ENCODE data around the gene ZWILCH. TPM values are rescaled to one million over a fixed set of nuclear protein-coding genes. Genes with fewer than 3 reads are reported as not detected.

ZWILCH gene
- total RNA-seq, 1 experiment from 2014 or later, result 50.2 TPM

GRCh38 chr15:66558271-66558670 is 53.1 kb downstream of the ZWILCH start:
- Mint-ChIP-seq H3K4me1 (0 out of 2 replicates have a peak, but pooled peaks cover 4% of the 10 kb centered on the region), H3K27me3 (ENCODE audit: low read depth) (no peaks in the 10 kb centered on the region), H3K27ac (no peak overlapping the region), H3K9me3 (peaks cover 9% of the 10 kb centered on the region), H3K36me3 (no peaks in the 10 kb centered on the region; the same call in 1 of the 2 replicates), H3K4me3 (no peak overlapping the region)
- CTCF ChIA-PET, result interaction anchor here (2.2 kb wide), 1 partner anchor 9 kb away, joined by 6 read pairs; no protein-coding TSS in a partner anchor
- no peak for ATAC-seq
- POLR2A ChIA-PET, result interaction anchor here (0.6 kb wide), 1 partner anchor 189 kb away, joined by 6 read pairs; no protein-coding TSS in a partner anchor
- DNase-seq (ENCODE audit: low spot score), result no peak
- TF ChIP-seq ZNF219 (CRISPR knock-in tag; IDR thresholded peaks at IDR 0.05; ENCODE audit: borderline replicate concordance), result no peak
- no peak for TF ChIP-seq JUN (CRISPR knock-in tag; IDR thresholded peaks at IDR 0.05)
- no peak for TF ChIP-seq TEAD1 (CRISPR knock-in tag; IDR thresholded peaks at IDR 0.05)
- TF ChIP-seq TCF7 (CRISPR knock-in tag; IDR thresholded peaks at IDR 0.05; ENCODE audit: low read depth), result no peak
- TF ChIP-seq ZNF423 (CRISPR knock-in tag; IDR thresholded peaks at IDR 0.05), result no peak
- no peak for TF ChIP-seq NR2C2 (CRISPR knock-in tag; IDR thresholded peaks at IDR 0.05)
- TF ChIP-seq TEAD4 (CRISPR knock-in tag; IDR thresholded peaks at IDR 0.05), result no peak
- TF ChIP-seq ZNF512 (CRISPR knock-in tag; IDR thresholded peaks at IDR 0.05; ENCODE audit: borderline replicate concordance), result no peak

GRCh38 chr15:66560856-66561525 is 55.9 kb downstream of the ZWILCH start:
- Mint-ChIP-seq H3K36me3 (no peaks in the 10 kb centered on the region), H3K4me3 (no peak overlapping the region), H3K4me1 (peaks cover 22% of the 10 kb centered on the region), H3K27me3 (ENCODE audit: low read depth) (no peaks in the 10 kb centered on the region), H3K27ac (no peak overlapping the region), H3K9me3 (peaks cover under 1% of the 10 kb centered on the region)
- ChIA-PET POLR2A (interaction anchor here (0.5 kb wide), 1 partner anchor 217 kb away, joined by 3 read pairs; no protein-coding TSS in a partner anchor), CTCF (no interaction called here)
- DNase-seq (ENCODE audit: low spot score) (no peak), ATAC-seq (no peak)
- TF ChIP-seq HMGA2 (CRISPR knock-in tag; IDR thresholded peaks at IDR 0.05), result no peak
- TF ChIP-seq SOX15 (CRISPR knock-in tag; IDR thresholded peaks at IDR 0.05), result no peak
- TF ChIP-seq ZSCAN18 (CRISPR knock-in tag; IDR thresholded peaks at IDR 0.05), result no peak
- TF ChIP-seq E2F1 (CRISPR knock-in tag; IDR thresholded peaks at IDR 0.05), result no peak
- TF ChIP-seq ZNF138 (CRISPR knock-in tag; conservative IDR thresholded peaks at IDR 0.05), result no peak
- no peak for TF ChIP-seq AR (CRISPR knock-in tag; IDR thresholded peaks at IDR 0.05)
- TF ChIP-seq MLX (CRISPR knock-in tag; IDR thresholded peaks at IDR 0.05), result no peak
- no peak for TF ChIP-seq NFYB (CRISPR knock-in tag; conservative IDR thresholded peaks at IDR 0.05; ENCODE audit: low read depth)
- no peak for TF ChIP-seq ARID4B (CRISPR knock-in tag; IDR thresholded peaks at IDR 0.05; ENCODE audit: borderline replicate concordance)

Measured in WTC11 (cell line).